ENCODE results near the gene PRKAA2. TPM values are rescaled to one million over a fixed set of nuclear protein-coding genes. Genes with fewer than 3 reads are reported as not detected.

Gene PRKAA2
- polyA plus RNA-seq, 6 donors from 2014 or later: not detected

Other genes starting within 250 kb of the PRKAA2 start
- 1 to 10 TPM in 5 of 6 donors, under 1 TPM in 1; 1.00 to 2.6 (median 1.5) TPM for gene PLPP3, start 65.8 kb upstream of the PRKAA2 start, polyA plus RNA-seq (ENCODE audit: low read depth in 6 of 6)
- gene FYB2, start 174.1 kb downstream of the PRKAA2 start, polyA plus RNA-seq (ENCODE audit: low read depth in 6 of 6): not detected
- gene C8A, start 209.5 kb downstream of the PRKAA2 start, polyA plus RNA-seq (ENCODE audit: low read depth in 6 of 6): not detected